Measurements from ENCODE around the gene CUEDC1. TPM values are rescaled to one million over a fixed set of nuclear protein-coding genes. Genes with fewer than 3 reads are reported as not detected.

The CUEDC1 gene
- polyA plus RNA-seq, 1 experiment, result 48.5 TPM

DNA sequence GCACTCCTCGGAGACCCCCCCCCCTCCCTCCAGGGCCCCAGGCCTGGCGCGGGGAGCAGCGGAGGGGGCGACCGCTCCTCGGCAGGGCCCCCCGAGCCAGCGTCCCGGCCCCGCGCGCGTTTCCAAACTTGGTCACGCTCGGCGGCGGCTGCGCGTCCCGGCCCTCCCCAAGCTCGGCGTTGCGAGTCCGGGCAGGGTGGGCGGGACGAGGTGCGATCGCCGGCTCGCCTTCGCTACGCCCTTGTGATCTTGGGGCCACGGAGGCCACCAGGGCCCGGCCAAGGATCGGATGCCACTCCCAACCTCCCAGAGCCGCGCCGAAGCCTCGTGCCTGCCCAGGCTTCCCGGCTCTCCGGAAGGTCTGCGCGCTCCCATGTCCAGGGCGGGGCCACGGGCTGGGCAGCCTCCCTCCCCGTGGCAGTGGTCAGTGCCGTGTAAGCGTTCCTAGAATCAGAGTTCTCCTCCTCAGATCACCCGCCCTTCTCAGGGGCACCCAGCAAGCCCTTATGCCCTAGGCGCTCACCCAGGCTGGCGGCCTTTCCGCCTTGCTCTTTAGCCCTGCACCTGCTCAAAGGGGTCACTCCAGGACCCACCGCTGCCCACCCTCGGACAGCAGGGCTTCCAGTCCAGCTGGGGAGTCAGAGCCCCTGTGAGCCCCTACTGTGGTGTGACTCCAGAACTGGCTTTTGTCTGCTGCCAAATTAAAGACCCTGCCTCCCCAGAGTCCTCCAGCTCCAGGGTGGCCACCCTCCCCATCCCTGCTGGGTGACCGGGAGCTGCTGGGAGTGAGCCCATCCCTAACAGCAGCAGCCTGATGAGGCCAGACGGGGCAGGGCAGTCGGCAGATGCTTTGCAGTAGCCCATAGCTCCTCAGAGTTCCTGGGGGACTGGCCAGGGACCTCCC is 93.2 kb downstream of the CUEDC1 start:
- no peaks in the 10 kb centered on the region for H3K27me3 ChIP-seq (ENCODE audit: control insufficient read depth, insufficient read depth, low read length)
- POLR2A ChIA-PET, result interaction anchor here (0.7 kb wide), 1 partner anchor 113 kb away, joined by 5 read pairs; no protein-coding TSS in a partner anchor
- H3K4me3 ChIP-seq (ENCODE audit: low read depth, low read length), result peak overlapping the region; percentile 42
- H3K36me3 ChIP-seq (ENCODE audit: control insufficient read depth, insufficient read depth, low read length), result peaks cover 8% of the 10 kb centered on the region
- no peak for DNase-seq (ENCODE audit: low read depth)
- TF ChIP-seq, protein P1, sequence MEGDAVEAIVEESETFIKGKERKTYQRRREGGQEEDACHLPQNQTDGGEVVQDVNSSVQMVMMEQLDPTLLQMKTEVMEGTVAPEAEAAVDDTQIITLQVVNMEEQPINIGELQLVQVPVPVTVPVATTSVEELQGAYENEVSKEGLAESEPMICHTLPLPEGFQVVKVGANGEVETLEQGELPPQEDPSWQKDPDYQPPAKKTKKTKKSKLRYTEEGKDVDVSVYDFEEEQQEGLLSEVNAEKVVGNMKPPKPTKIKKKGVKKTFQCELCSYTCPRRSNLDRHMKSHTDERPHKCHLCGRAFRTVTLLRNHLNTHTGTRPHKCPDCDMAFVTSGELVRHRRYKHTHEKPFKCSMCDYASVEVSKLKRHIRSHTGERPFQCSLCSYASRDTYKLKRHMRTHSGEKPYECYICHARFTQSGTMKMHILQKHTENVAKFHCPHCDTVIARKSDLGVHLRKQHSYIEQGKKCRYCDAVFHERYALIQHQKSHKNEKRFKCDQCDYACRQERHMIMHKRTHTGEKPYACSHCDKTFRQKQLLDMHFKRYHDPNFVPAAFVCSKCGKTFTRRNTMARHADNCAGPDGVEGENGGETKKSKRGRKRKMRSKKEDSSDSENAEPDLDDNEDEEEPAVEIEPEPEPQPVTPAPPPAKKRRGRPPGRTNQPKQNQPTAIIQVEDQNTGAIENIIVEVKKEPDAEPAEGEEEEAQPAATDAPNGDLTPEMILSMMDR (IDR thresholded peaks at IDR 0.05; ENCODE audit: insufficient read depth, low read depth, low read length), result no peak
- CTCF ChIA-PET, result interaction anchor here (0.7 to 15.8 kb wide), 10 partner anchors 11 to 251 kb away, joined by 3 to 371 read pairs (median 4); partner anchors contain the start of gene MRPS23

DNA sequence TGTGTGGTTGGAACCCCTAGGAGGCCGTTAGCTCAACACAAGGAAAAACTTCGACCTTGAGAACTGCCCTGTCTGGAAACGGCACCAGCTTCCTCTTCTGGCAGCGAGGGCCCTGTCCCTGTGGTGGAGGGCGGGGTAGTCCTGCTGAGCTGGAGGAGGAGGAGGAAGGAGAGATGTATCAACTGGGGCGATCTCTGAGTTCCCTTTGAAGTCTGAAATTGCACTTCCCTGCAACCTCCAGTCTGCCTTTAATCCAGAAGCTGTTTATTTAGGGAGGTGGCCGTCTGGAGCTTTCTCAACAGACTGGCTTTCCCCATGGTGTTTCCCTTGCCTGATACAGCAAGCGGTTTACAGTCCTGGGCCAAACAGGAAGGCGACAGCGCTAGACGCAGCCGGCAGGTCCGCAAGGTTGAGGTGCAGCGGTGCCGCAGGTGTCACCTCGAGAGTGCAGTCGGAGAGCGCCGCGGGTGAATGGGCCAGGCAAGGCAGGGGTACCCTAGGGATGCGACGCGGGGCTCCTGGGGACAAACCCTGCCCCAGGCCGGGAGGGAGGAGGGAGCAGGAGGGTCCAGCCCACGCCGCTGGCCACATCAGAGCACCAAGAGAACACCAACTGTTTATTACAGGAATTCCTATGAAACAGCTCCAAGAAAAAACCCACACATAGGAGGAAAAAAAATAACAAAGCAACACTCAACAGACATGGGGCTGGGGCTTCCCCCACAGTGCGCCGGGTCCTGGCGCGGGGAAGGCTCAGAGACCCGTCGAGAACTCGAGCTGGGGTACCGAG is 94.0 kb downstream of the CUEDC1 start:
- Histone ChIP-seq H3K27me3 (ENCODE audit: control insufficient read depth, insufficient read depth, low read length) (no peaks in the 10 kb centered on the region), H3K36me3 (ENCODE audit: control insufficient read depth, insufficient read depth, low read length) (peaks cover 3% of the 10 kb centered on the region; the same call in 1 of the 2 replicates), H3K4me3 (ENCODE audit: low read depth, low read length) (peak overlapping the region; percentile 42)
- ChIA-PET POLR2A (interaction anchor here (0.5 to 0.7 kb wide), 2 partner anchors 71 to 114 kb away, joined by 4 to 5 read pairs; no protein-coding TSS in a partner anchor), CTCF (interaction anchor here (0.7 to 15.8 kb wide), 13 partner anchors 11 to 251 kb away, joined by 3 to 371 read pairs (median 4); partner anchors contain the start of gene MRPS23)
- TF ChIP-seq, protein P1 (IDR thresholded peaks at IDR 0.05; ENCODE audit: insufficient read depth, low read depth, low read length), result no peak
- DNase-seq (ENCODE audit: low read depth), result no peak

DNA sequence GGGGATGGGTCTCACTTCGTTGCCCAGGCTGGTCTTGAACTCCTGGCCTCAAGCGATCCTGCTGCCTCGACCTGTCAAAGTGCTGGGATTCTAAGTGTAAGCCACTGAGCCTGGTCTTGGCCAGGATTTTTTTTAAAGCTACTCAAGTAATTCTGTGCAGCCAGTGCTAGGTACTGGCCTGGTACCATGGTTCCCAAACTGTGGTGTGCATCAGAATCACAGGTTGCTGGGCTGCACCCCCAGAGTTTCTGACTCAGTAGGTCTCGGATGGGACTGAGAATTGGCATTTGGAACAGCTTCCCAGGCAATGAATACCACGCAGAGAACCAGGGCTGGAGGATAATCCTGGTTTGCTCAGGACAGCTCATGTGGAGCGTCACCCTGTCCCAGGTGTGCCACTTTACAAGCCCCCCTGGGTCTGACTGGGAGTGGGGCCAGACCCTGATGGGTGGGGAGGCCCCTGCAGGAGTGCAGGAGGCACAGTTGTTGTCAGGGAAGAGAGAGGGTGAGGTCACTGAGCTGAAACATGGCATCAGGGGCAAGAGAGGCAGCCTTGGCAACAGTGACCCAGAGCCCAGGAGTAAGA is 94.7 kb downstream of the CUEDC1 start:
- no peak for DNase-seq (ENCODE audit: low read depth)
- POLR2A ChIA-PET, result interaction anchor here (0.5 to 1.0 kb wide), 2 partner anchors 72 to 125 kb away, joined by 4 to 8 read pairs; no protein-coding TSS in a partner anchor

DNA sequence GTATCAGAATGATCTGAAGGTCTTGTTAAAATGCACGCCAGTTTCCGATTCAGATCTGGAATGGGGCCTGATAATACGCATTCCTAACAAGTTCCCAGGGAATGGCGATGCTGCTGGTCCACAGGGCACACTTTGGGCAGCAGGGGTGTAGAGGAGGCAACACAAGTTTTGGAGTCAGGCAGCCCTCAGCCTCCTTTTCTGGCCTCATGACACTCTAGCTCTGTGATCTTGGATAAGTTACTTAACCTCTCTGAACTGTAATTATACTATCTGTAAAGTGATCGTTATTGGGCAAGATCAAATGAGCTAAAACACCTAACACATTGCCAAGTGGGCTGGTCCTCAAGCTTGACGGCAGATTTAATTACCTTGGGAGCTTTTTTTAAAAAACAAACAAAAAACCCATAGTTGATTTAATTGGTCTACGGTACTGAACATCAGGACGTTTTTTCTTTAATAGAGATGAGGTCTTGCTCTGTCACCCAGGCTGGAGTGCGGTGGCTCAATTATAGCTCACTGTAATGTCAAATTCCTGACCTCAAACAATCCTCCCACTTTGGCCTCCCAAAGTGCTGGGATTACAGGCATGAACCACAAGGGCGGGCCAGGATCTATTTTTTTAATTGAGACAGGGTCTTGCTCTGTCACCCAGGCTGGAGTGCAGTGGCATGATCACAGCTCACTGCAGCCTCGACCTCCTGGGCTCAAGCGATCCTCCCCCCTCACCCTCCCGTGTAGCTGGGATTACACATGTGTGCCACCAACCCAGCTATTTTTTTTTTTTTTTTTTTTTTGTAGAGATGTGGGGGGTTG is 95.4 kb downstream of the CUEDC1 start:
- H3K36me3 ChIP-seq (ENCODE audit: control insufficient read depth, insufficient read depth, low read length), result no peaks in the 10 kb centered on the region; the same call in 1 of the 2 replicates
- TF ChIP-seq, protein P1 (IDR thresholded peaks at IDR 0.05; ENCODE audit: insufficient read depth, low read depth, low read length), result no peak
- no peaks in the 10 kb centered on the region for H3K27me3 ChIP-seq (ENCODE audit: control insufficient read depth, insufficient read depth, low read length)
- no peak overlapping the region for H3K4me3 ChIP-seq (ENCODE audit: low read depth, low read length)
- DNase-seq (ENCODE audit: low read depth), result no peak
- ChIA-PET POLR2A (interaction anchor here (1.0 kb wide), 1 partner anchor 126 kb away, joined by 8 read pairs; no protein-coding TSS in a partner anchor), CTCF (interaction anchor here (0.6 to 15.8 kb wide), 15 partner anchors 9 to 253 kb away, joined by 3 to 371 read pairs (median 11); partner anchors contain the start of genes CUEDC1 and MRPS23)

More for the DNA sequence above, 94.7 kb downstream of the CUEDC1 start:
- TF ChIP-seq, protein P1 (IDR thresholded peaks at IDR 0.05; ENCODE audit: insufficient read depth, low read depth, low read length), result no peak
- H3K4me3 ChIP-seq (ENCODE audit: low read depth, low read length), result no peak overlapping the region
- CTCF ChIA-PET, result interaction anchor here (0.6 to 15.8 kb wide), 14 partner anchors 9 to 252 kb away, joined by 3 to 371 read pairs (median 8); partner anchors contain the start of gene MRPS23
- peaks cover 3% of the 10 kb centered on the region; the same call in 1 of the 2 replicates for H3K36me3 ChIP-seq (ENCODE audit: control insufficient read depth, insufficient read depth, low read length)
- H3K27me3 ChIP-seq (ENCODE audit: control insufficient read depth, insufficient read depth, low read length), result no peaks in the 10 kb centered on the region
